Left ventricle myocardium inferior (tissue), 1 donor: ENCODE measurements around the gene SLC27A6. TPM values are rescaled to one million over a fixed set of nuclear protein-coding genes. Genes with fewer than 3 reads are reported as not detected.

ENCODE experiments used
- DNase-seq: peaks from one replicate; pipeline ENCODE4 v3.0.0-alpha.2; 2020
- H3K27ac ChIP-seq: fragments of 200-600 bp; replicated peaks from 2 replicates; pipeline ENCODE4 v1.8.0; 2021
- H3K27me3 ChIP-seq: fragments of 200-600 bp; 2 replicates; pipeline ENCODE4 v1.8.0; 2021; ENCODE audit warnings: low read depth
- H3K36me3 ChIP-seq: fragments of 200-600 bp; 2 replicates; pipeline ENCODE4 v1.8.0; 2021
- H3K4me1 ChIP-seq: fragments of 200-600 bp; 2 replicates; pipeline ENCODE4 v1.8.0; 2021
- H3K4me3 ChIP-seq: fragments of 200-600 bp; 2 replicates; pipeline ENCODE4 v1.8.0; 2021; ENCODE audit warnings: mild to moderate bottlenecking, moderate library complexity
- H3K9me3 ChIP-seq: fragments of 200-600 bp; replicated peaks from 2 replicates; pipeline ENCODE4 v1.8.0; 2021
- intact Hi-C: fragments of 100-400 bp; cut with micrococcal nuclease; formaldehyde crosslinking; loops from one replicate; pipeline ENCODE4 v1.11.0; 2022
- total RNA-seq: library from RNA; stranded (reverse); fragmentation: NEBNext Ultra II Directional; extraction: Animal tissue kit (Norgen Biotek cat#: 25700); gene quantifications from one replicate; pipeline ENCODE4 v1.2.1, GENCODE V29; 2021
- TF ChIP-seq, protein P1 (sequence below): fragments of 200-600 bp; IDR thresholded peaks from 2 replicates; pipeline ENCODE4 v1.8.0; 2021; ENCODE audit warnings: antibody characterized with exemption, mild to moderate bottlenecking, borderline replicate concordance
- donor health status: DM: no; HTN: yes; CAD: no; lungs with severe emphysema.

SLC27A6 gene
- total RNA-seq, 1 donor from 2014 or later = 61.1 TPM

DNA sequence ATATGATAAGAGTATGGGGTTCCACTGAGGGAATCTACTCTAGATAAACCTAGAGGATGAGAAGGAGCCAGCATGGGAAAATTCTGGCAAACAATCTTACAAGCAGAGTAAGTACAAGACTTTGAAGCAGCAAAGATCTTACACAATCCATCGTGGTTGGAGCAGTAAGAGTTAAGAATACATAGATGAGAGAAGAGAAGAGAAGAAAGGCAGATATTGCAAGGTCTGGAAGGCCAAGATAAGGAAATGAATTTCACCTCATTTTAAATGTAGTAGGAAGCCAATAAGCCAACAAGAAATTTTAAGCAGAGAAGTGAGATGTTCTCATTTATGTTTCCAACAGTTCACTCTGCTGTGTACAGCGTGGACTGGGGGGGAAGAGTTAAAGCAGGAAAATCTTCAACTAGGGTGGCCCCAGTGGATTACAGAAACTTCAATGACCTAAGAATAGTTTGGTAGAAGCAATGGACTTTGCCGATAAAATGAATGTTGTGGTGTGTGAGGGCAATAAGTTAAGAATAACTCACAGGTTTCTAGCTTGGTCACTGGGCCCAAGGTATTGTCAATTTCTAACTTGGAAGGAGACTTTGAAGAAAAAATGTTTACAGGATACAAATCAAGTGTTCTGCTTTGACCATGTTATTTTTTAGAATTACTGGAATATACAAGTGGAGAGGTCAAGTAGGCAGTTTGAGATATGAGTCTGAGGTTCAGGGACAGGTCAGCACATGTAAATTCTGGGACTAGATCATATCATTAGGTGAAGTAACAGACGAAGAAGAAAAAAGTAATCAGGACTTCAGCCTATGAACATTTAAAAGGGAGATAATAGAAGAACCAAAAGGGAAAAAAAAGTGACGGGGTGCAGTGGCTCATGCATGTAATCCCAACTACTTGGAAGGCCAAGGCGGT is 117.2 kb downstream of the SLC27A6 start:
- TF ChIP-seq, protein P1, sequence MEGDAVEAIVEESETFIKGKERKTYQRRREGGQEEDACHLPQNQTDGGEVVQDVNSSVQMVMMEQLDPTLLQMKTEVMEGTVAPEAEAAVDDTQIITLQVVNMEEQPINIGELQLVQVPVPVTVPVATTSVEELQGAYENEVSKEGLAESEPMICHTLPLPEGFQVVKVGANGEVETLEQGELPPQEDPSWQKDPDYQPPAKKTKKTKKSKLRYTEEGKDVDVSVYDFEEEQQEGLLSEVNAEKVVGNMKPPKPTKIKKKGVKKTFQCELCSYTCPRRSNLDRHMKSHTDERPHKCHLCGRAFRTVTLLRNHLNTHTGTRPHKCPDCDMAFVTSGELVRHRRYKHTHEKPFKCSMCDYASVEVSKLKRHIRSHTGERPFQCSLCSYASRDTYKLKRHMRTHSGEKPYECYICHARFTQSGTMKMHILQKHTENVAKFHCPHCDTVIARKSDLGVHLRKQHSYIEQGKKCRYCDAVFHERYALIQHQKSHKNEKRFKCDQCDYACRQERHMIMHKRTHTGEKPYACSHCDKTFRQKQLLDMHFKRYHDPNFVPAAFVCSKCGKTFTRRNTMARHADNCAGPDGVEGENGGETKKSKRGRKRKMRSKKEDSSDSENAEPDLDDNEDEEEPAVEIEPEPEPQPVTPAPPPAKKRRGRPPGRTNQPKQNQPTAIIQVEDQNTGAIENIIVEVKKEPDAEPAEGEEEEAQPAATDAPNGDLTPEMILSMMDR = no peak
- H3K36me3 ChIP-seq = no peaks in the 10 kb centered on the region
- H3K27ac ChIP-seq = no peak overlapping the region
- no peaks in the 10 kb centered on the region for H3K27me3 ChIP-seq
- intact Hi-C loops = no loop called here
- no peak for DNase-seq
- no peaks in the 10 kb centered on the region for H3K9me3 ChIP-seq
- no peak overlapping the region for H3K4me3 ChIP-seq
- no peaks in the 10 kb centered on the region for H3K4me1 ChIP-seq

Other genes with a start within 250 kb of the SLC27A6 start
- 112 TPM for gene ISOC1, start 129.3 kb downstream of the SLC27A6 start, total RNA-seq